AG09309 (cell line): ENCODE measurements around the gene SPTLC1.
"Not testable (repeated sequence)": the region's sequence is repeated elsewhere in the genome, so short reads cannot be mapped to it uniquely, and the experiment has no call there.

ENCODE experiments used
- DNase-seq: peaks from one replicate; pipeline ENCODE4 v3.0.0-alpha.2; 2010; ENCODE audit warnings: low read depth
- H3K4me3 ChIP-seq: 2 replicates; pipeline ENCODE4 v1.5.1; 2011; ENCODE audit warnings: mild to moderate bottlenecking, low read depth, low read length, moderate library complexity; ENCODE audit not compliant: control insufficient read depth
- TF ChIP-seq, protein P1 (sequence below): IDR thresholded peaks from 2 replicates; pipeline ENCODE4 v1.5.1; 2011; ENCODE audit warnings: mild to moderate bottlenecking, low read depth, low read length, inconsistent platforms; ENCODE audit not compliant: insufficient read depth, control insufficient read depth; ENCODE audit errors: missing control alignments

Gene SPTLC1

DNA sequence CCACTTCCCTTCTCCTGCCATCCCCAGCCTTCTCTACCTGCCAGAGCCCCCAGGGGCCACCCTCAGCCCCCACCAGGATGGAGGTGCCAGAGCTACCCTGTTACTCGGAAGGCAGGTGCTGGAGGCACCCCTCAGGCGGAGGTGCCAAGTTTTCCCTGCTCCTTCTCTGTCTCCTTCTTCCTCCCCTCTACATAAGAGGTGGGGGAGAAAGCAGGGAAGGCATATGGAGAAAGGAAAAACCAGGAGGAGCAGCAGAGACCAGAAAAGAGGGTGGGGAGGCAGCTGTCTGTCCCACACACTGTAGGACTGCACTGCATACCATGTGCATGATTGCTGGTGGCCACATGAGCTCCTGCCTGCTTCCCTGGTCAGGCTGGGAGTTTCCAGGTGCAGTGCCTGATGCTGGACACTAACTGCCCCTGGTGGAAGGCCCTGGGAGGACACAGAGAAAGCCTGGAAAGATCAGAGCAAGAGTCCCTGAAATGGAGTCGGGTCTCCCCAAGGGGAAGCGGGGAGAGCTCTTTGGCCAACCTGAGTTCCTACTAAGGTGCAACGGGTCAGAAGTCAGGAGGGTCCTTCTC lies 23.8 kb upstream of the SPTLC1 start:
- TF ChIP-seq, protein P1, sequence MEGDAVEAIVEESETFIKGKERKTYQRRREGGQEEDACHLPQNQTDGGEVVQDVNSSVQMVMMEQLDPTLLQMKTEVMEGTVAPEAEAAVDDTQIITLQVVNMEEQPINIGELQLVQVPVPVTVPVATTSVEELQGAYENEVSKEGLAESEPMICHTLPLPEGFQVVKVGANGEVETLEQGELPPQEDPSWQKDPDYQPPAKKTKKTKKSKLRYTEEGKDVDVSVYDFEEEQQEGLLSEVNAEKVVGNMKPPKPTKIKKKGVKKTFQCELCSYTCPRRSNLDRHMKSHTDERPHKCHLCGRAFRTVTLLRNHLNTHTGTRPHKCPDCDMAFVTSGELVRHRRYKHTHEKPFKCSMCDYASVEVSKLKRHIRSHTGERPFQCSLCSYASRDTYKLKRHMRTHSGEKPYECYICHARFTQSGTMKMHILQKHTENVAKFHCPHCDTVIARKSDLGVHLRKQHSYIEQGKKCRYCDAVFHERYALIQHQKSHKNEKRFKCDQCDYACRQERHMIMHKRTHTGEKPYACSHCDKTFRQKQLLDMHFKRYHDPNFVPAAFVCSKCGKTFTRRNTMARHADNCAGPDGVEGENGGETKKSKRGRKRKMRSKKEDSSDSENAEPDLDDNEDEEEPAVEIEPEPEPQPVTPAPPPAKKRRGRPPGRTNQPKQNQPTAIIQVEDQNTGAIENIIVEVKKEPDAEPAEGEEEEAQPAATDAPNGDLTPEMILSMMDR: peak; percentile 52
- not testable (repeated sequence) for DNase-seq, H3K4me3 ChIP-seq

DNA sequence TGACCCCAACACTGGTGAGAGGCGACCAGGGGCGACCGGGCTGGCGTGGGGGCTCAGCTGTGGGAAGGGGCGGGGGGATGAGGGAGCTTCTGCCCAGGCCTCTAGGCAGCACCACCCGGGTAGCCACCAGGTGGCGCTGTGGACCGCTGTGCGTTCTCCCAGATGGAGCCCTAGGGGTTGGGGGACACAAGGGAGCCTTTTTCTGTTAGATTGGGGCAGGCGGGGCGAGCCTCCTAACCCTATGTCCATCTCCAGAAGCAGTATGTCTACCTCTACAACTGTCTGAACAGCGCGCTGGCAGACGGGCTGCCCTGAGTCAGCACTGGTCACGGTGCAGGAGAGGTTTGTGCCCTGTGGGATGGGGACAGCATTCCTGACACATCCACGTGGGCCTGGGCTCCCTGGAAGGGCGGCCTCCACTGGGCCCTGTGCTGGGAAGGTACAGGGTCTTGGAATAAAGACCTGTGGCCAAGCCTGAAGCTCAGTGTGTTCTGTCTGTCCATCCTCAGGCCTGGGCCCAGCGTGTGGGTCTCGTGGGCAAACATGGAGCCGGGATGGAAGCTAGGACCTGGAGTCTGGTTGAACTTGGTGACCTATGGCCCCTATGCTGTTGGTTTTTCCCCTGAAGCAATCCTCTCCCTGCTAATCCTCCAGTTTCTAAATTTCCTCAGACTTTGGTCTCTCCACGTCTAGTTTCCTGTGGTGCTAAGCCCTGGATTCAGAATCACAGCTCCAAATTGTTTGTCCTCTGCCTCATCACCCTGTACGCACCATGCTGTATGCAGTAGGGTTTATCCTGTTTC lies 23.1 kb upstream of the SPTLC1 start:
- DNase-seq: no peak
- no peak overlapping the region for H3K4me3 ChIP-seq
- TF ChIP-seq, protein P1: peak; percentile 87

DNA sequence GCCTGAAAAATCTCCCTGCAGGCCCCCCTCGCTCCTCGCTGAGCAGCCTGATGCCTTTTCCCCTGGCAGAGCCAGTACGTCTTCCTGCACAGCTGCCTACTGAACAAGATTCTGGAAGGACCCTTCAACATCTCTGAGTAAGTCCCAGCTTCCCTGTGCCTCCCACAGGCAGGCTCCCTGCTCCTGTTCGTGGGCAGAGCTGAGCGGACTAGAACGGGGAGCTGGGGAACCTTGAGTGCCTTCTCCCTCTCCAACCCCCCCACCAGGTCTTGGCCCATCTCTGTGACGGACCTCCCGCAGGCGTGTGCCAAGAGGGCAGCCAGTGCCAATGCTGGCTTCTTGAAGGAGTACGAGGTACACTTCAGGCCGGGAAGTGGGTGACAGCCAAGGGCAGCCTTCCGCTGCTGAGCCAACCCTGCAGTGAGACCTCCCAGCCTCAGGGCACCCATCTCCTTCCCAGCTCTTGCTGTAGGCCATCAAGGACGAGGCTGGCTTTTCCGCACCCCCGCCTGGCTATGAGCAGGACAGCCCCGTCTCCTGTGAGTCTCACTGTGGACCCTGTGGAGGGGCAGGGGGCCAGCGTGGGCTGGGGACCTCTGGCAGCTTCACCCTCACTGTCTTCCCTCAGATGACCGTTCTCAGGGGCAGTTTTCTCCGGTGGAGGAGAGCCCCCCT lies 21.1 kb upstream of the SPTLC1 start:
- H3K4me3 ChIP-seq: no peak overlapping the region
- no peak for DNase-seq
- TF ChIP-seq, protein P1: no peak

DNA sequence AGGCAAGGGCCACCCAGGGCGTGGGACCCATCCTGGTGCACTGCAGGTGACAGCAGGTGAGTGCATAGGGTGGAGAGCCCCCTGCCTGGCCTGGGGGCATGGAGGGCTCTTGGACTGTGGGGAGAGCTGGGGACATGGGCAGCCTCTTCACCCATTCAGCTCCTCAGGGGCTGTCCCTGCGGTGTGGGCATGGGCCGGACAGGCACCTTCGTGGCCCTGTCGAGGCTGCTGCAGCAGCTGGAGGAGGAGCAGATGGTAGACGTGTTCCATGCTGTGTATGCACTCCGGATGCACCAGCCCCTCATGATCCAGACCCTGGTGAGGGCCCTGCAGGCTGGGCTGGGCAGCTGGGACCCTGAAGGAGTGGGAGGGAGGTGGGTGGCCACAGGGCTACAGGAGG lies 20.4 kb upstream of the SPTLC1 start:
- no peak overlapping the region for H3K4me3 ChIP-seq
- TF ChIP-seq, protein P1: no peak
- no peak for DNase-seq

DNA sequence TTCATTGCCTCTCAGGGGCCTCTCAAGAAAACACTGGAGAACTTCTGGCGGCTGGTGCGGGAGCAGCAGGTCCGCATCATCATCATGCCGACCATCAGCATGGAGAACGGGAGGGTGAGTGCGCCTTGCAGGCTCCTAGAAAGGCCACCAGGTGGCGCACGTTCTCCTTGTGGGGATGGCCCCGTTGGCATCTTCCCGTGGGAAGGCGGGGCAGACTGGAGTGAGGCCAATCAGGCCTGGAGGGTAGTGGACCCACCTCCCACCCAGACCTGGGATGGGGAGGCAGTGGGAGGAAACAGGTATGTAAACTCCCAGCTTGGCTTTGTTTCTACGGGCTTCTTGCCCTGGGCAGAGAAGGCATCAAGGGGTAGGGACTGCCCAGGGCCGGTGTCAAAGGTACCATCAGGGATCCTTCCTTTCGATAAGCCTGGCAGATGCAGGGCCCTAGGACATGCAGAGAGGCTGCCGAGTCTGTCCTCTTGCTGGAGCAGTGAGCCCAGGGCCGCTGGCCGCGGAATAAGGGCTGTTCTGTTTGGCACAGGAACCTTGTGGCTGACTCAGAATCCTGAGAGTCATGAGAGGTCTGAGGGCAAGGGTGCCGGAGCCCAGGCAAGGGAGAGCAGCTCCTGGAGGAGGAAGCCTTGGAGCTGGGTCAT lies 18.9 kb upstream of the SPTLC1 start:
- TF ChIP-seq, protein P1: peak; percentile 97
- DNase-seq: no peak
- H3K4me3 ChIP-seq: peak overlapping the region; percentile 15

DNA sequence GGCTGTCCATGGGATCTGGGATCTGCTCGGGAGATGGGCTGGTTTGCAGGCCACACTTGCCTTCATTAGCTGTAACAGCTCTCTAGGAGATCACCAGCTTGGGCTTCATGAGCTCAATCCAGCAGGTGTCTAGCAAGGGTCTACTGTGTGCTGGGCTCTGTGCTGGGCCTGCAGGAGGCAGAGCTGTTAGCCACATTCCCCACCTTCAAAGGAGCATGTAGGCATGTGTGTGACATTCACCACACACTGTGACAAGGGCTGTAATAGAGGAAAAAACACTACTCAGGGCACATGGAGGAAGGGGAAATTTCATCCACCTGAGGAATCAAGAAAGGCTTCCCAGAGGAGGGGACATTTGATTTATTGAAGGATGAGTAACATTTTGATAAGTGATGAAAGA lies 17.7 kb upstream of the SPTLC1 start:
- H3K4me3 ChIP-seq, DNase-seq: not testable (repeated sequence)

DNA sequence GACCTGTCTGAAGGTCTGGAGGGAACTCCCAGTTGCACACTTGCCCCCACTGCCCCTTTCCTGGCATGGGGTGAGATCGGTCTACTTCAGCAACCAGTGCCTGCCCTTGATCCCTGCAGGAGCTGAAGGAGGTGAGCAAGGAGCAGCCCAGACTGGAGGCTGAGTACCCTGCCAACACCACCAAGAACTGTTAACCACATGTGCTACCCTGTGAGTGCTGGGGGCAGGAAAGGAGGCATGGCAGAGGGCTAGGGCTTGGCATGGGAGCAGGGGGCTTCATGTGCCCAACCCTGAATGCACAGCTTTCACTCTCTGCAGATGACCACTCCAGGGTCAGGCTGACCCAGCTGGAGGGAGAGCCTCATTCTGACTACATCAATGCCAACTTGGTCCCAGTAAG lies 17.3 kb upstream of the SPTLC1 start:
- DNase-seq: no peak
- TF ChIP-seq, protein P1: no peak
- no peak overlapping the region for H3K4me3 ChIP-seq
